IPS-NIHi11 (cell line): ENCODE data around the gene YTHDF1.
"Not testable (repeated sequence)": the region's sequence is repeated elsewhere in the genome, so short reads cannot be mapped to it uniquely, and the experiment has no call there.

Source experiments
- DNase-seq: peaks from one replicate; pipeline ENCODE4 v3.0.0; 2012; ENCODE audit warnings: mixed read lengths, low spot score

YTHDF1 gene

DNA sequence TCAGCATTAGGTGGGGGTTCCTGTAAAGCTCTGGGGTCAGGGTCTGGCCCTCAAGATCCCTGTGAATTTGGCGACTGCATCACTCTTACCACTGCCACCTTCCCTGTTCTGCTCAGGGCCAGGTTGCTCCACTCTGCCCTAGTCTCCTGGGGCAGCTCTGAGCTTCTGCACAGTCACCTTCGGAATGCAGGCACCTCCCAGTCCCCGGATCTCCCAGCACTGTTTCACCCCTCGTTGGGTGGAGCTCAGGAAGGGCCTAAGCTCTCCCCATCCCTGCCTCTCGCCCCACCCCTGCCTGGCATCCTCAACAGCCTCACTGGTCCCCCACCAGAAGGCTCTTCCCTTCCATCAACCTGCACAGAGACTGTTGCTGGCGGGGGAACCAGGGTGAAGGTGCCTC lies 46.2 kb downstream of the YTHDF1 start:
- no peak for DNase-seq

DNA sequence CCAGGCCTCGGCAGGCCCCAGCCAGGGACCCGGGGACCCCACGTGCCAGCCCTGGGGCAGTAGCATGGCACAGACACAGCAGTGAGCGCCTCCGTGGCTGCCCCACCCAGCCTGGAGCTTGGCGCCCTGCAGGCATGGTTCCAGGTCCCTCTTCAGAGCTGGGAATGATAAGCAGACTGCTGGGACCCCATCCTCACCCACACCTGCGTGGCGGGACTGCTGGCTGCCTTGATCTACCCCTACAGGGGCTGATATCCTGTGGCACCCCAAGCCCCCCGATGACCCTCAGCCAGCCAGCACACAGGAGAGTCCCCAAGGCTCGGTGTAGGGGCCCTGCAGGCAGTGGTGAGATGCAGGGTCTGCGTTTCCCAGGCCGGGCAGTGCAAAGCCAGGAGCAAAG lies 47.1 kb downstream of the YTHDF1 start:
- no peak for DNase-seq

DNA sequence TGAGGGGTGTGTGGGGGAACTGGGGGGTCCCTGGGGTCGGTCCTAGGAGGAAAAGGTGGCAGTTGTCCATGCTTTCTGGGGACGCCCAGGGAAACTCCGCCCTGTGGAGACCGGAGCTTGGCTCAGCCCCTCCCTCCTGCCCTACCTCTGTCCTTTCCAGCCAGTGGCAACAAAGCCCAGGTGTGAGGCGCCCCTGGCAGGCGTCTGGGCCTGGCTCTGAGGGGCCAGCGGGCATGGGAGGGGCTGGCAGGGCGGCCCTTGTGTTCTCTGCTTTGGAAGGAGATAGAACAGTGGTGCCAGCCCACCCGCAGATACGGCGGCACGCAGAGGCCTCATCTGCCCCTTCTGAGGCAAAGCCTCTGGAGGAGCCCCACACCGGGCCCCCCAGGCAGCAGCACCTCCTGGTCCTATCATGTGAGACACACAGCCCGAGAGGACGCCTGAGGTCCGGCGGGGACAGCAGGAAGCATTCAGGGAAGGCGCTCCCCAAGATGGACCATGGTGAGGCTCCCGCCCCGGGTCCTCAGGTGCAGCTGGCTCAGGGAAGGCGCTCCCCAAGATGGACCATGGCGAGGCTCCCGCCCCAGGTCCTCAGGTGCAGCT lies 47.9 kb downstream of the YTHDF1 start:
- DNase-seq: peak; percentile 70

DNA sequence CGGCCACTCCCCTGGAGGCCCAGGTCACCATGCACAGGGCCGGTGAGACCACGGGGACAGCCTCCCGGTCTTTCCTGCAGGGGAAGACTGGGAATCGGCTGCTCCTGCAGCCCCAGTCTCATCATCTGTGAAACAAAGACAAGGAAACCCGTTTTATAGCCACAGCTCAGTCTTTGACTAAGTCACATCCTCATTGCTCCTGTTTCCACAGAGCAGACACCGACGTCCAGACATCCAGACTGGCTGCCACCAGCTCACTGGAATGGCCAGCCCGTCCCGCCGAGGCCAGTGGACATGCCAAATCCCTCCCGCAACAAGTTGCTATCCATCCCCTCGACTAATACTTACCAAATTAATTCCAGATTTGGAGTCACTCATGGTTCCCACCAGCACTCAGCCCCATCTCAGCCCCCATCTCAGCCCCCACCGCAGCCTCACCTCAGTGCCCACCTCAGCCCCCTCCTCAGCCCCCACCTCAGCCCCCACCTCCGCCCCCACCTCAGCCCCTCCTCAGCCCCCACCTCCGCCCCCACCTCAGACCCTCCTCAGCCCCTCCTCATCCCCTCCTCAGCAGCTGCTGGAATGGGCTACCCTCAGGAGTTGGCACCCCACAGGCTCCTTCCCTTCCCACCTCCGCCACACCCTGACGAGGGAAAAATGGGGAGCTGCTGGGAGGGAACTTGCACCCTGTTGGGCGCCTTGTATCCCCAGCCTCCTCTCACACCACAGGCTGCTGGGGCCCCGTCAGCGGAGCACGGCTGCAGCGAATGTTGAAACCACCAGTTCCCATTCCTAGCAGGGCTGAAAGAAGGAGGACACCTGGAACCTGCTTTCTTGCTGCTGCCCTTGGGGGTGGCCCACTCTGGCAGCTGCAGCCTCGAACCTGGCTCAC lies 48.7 kb downstream of the YTHDF1 start:
- peak; percentile 73 for DNase-seq

DNA sequence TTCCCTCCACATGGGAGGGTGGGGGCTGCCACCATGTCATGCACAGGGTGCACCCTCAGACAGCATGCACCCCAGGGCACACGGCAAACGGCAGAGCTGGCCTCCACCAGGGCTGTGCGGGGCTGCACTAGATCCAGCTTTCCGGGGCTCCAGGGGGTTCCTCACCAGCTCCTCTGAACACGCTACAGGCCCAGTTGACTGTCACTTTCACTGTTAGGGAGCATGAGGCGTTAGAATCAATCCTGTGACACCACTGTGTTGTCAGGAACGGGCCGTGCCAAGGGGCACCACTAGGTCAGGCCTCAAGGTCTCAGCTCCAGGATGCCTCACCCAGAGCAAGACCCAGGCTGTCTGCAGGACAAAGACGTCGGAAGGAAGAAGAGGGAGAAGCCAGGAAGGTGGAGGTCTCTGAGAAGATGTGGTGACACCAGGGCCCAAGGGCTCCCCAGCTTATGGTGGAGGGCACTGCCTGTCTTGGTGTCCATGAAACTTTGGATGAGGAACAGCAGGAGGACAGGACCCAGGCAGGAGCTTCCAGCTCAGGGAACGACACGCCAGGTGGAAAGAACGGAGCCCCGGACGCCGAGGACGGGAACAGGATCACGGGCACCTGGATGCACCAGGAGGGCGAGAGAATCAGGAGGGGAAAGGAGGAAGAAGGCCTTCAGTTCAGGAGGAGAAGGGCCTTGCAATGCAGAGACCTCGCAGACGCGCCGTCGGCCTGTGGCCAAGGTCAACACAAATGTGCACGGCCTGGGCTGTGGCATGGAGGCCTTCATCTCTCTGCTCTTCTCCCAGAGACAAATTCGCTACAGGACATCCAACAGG lies 49.5 kb downstream of the YTHDF1 start:
- DNase-seq: no peak

DNA sequence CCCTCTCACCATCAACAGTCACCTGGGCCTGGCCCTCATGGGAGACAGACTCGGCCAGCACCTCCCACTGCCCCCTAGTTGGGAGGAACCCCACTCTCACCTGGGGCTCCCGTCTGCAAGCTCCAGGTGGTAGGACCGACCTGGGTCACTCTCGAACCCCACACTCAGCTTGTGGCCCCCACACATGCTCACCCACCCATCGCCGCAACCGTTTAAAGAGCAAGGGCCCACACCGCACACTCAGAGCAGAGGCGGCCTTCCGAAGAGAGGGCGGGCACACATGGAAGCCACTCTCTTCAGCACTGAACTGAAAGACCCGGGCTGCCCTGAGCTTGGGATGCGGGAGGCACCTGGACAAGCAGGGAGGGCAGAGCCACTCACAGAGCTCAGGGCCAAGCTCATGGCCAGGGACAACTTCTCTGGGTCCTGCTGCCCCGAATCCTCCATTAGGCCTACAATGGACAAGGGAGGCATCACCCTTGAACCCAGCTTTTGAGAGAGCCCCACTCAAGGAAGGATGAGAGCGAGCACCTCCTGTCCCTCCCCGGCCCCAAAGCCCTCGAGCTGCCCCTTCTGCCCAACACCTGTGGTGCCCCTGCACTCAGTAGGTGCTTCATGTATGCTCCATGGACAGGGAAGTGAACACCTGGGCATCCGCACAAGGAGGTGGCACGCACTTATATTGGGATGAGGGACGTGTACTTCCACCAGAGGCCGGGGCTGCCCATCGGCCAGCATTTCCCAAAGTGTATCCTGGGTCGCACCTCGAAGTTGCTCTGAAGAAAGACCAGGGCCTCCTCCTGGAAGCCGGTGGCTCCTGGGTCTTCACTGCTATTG lies 50.4 kb downstream of the YTHDF1 start:
- no peak for DNase-seq

DNA sequence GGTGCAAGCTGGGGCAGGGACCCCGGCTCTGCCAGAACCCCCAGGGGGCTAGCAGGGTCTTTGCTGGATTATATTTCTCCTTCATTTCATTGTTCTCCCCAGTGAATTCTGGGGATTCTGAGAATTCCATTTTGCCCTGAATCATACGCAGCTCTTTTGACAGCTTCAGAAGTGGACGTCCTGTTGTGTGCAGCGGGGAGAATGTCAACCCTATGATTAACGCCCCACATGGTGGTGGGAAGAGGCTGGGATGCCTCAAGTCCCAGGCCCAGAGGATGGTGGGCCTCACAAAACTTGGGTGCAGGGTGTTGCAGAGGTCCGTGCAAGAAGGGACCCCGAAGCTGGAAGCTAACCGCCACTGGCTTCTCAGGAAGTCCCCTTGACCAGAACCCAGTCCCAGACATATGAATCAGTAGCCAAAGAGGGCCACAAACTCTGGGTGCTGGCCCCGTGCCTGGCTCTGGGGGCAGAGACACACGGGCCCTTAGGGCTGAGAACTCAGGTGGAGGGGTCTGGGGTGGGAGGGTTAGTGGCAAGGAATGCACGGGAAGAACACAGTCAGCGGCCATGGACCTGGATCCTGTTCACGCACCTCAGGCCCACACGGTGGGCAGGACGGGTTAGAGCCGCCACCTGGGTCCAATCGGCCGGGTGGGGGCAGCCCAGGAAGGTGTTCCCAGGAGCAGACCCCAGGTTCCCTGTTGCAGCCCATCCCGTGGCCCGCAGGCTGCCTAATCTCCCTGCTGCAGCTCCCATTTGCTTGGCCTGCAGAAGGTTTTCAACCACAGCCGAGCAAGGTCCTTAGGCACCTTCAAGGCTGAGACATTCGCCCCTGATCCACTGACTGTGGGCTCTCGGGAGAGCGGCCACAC lies 51.2 kb downstream of the YTHDF1 start:
- no peak for DNase-seq

DNA sequence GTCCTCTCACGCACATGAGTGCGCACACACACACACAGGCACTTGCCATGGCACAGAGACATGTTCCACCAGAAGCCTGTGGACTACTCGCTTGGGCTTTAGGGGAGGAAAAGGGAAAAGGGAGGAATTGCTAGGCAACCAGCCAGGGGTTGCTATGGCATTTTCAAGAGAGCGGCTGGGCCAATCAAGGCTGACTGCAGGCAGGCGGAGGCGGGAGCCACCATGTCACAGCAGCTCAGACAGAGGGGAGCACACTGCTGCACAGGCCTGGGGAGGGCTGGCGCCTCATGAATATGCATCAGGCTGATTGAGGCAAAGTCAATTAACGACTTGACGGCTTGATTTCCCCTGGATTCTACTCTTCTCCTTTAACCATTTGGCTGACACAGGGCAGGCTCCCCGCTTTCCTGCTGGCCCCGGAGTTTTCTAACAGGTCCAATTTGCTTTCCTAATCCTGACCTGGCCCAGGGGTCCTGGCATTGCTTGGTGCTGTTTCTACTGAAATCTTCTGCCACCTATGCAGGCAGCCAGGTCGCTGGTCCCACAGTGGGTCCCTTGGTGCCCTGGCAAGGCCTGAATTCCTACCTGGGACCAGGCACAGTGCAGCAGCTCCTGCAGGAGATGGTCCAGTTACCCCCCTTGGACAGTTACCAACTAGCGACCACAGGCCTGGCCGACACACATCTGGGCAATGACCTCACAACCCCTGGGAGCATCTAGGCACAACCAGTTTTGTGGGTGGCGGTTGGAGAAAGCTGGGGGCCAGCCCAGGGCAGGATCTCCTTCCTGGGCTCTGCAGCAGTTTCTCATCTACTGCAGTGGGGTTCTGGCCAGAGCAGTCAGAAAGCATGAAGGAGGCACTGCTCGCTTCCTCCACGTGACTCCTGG lies 52.1 kb downstream of the YTHDF1 start:
- DNase-seq: peak; percentile 63

DNA sequence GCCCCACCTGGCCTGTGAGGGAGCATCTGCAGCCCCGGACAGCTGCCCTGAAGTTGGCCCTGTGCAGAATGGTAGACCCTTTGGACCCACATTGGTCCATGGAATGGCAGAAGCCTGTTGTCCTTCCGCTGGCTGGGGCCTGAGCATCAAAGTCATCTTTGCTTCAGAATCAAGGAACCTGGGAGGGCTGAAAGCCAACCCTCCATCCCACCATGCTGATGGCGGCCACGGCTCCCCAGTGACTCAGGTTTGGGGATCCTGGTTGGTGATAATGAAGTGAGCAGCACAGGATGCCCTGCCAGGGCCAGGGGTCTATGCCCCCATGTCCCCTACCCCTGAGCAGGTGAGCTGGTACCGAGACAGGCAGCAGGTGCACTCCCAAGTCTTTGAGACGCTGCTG lies 52.8 kb downstream of the YTHDF1 start:
- DNase-seq: no peak

DNA sequence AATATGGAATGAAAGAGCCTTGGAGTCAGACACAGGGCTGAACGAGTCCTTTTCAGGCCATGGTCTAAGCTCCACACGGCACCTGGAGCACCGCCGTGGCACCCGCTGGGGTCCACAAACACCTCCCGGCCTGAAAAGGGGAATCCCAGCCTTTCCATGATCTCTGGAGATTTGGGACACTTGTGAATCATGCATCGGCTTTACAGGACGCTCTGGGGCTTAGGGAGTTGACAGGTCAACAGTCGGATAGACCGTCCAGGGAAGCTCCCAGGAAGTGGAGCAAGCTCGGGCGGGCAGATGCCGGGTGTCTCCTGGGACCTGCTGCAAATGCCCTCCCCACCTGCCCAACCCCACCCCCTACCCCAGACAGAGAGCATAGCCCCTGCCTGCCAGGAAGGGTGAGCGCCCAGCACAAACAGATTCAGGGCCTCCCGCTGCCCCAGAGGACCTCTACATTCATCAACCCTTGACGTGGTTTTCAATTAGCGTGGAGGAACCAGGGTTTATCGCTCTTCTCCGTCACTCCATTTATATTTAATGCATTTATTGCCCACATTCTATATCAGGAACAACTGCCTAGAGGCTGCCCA lies 53.6 kb downstream of the YTHDF1 start:
- no peak for DNase-seq

DNA sequence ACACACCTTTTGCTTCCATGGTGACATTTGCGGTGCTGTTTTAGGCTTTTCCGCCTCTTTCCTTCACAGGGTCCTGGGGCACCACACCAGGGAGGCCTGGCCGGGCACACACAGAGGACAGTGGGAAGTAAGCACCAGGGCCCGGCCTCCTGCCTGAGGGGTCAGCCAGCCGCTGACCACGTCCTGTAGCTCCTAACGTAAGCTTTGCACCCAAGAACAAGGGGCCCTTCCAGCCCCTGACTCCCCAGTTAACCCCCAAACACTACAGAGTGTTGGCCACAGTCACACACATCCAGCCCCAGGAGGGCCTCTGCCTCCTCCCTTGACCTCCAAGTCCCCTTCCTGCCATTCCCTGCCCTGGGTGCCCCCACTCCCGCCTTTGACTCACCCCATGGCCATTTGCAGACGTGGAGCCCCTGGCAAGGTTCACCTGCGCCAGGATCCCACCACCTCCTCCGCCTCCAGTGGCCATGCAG lies 54.7 kb downstream of the YTHDF1 start:
- DNase-seq: no peak

DNA sequence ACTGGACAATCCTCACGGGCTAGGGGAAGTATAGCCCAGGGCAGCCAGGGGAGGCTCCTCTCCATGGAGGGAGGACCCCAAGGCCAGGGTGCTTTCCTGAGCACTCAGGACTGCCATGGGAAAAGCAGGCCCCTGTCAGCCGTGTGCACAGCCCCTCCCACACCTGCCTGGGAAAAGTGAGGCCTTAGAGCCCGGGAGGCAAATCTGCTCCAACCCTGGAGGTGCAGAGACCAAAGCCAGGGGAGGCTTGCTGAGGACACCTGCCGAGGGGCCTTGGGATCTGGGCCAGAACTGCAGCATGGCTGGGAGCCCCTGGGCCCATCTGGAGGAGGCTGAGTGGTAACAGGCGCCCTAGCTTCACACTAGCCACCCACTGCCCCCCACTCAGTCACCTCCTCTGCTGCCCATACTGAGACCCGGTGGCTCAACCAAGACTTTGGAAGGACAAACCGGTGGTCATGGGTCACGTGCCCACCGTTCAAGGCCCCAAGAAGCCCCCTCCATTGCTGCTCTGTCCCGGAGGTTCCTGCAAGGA lies 55.2 kb downstream of the YTHDF1 start:
- DNase-seq: no peak

DNA sequence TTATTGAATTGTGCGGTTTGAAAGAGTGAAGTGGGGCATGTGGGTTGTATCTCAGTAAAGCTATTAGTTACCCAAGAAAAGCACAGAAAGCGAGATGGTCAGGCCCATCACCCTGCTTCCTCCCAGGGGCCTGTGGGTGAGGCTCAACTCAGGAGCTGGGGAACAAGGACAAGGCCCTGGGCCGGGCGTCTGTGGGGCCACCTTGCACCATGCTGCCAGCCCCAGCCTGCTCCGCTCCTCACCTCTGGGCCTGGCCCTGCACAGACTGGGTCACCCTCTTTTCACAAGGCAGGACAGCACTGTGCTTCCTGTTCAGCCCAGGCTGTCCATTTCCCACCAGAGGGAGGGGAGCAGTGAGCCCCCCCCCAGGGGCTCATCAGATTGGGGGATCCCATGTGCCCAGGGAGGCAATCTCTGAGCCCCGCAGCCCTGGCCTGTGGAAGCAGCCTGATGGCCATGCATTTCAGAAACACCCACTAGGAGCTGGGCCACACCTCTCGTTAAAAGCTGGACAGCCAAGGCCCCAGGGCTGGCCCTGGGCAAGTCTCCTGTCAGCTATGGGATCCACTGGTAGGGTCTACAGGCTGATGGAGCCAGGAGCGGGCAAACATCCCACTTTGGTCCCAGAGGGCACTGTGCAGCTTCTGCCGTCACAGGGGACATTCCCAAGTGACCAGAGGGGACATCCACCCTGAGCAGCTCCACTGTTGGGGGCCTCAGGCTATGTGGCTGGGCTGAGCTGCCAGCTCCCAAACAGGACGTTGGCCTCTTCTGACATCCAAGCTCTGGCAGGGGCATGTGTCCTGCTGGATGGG lies 55.9 kb downstream of the YTHDF1 start:
- no peak for DNase-seq

DNA sequence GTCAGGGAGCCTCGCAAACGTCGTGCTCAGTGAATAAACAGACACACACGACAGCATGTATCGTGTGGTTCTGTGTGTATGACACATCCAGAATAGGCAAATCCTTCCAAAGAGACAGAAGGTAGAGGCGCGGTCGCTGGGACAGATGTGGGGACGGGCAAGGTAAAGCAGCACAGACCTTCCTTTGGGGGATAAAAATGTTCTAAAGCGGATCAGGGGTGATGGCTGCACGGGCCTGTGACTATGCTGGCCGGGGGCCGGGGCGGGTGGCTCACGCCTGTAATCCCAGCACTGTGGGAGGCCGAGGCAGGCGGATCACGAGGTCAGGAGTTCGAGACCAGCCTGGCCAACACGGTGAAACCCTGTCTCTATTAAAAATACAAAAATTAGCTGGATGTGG lies 56.7 kb downstream of the YTHDF1 start:
- DNase-seq: not testable (repeated sequence)

DNA sequence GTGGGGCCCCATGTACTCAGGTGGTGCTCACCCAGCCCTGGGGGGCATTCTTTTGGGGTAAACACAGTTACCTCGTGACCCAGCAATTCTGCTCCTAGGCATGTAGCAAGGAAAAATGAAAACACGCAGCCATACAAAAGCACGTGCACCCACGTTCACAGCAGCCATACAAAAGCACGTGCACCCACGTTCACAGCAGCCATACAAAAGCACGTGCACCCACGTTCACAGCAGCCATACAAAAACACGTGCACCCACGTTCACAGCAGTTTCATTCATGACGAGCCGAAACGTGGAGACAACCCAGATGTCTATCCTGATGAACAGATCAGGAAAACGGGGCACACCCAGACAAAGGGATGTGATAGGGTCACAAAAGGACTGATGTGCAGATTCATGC lies 57.1 kb downstream of the YTHDF1 start:
- DNase-seq: no peak

DNA sequence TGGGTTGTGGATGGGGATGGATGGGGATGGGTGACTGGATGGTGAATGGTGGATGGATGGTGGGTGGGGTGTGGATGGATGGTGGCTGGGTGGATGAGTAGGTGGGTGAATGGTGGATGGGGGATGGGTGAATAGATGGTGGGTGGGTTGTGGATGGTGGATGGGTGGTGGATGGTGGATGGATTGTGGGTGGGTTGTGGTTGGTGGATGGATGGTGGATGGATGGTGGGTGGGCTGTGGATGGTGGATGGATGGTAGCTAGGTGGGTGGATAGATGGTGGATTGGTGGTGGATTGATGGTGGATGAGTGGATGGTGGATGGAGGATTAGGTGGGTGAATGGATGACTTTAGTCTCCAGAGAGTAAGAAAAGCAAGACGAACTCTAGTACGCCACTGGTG lies 57.6 kb downstream of the YTHDF1 start:
- DNase-seq: no peak

DNA sequence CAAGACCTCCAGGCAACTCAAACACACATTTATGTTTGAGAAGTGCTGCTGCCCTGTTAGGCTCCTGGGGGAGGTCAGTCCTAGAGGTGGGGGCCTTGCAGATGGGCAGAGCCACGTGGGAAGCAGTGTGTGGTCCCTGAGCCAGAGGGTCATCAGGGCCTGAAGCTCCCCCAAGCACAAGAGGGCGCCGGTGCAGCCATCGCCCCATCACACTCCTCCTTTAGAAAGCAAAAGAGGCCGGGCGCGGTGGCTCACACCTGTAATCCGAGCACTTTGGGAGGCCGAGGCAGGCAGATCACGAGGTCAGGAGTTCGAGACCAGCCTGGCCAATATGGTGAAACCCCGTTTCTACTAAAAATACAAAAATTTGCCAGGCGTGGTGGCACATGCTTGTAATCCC lies 58.5 kb downstream of the YTHDF1 start:
- DNase-seq: not testable (repeated sequence)

DNA sequence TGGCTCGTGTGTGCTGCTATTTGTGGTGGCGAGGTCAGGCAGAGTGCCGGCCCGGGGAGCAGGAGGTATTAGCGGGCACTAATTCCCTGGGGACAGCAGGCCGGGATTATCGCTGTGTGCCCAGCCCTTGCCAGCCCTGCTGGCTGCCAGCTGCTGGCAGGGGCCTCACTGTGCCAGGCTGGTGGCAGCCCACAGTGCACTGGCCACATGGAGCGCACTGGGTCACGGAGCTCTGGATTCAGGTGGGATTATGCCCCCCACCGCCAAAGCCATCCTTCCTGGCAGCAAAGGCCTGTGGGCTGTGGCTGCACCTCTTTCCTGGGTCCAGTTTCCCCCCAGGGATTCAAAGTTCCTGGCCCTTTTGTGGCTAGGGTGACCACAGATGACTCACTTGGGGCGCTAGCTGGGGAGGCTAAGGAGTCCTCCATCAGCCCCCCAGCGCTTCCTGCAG lies 59.7 kb downstream of the YTHDF1 start:
- no peak for DNase-seq
